HG02852 (cell line): ENCODE data around the gene SYCN.
"Not testable (repeated sequence)": the region's sequence is repeated elsewhere in the genome, so short reads cannot be mapped to it uniquely, and the experiment has no call there.

ENCODE experiments used
- ATAC-seq: cut with Tn5 transposase; IDR thresholded peaks from one replicate; pipeline ENCODE4 v1.9.1; 2021; ENCODE audit warnings: mild to moderate bottlenecking, moderate library complexity; ENCODE audit not compliant: unreplicated experiment

The SYCN gene

DNA sequence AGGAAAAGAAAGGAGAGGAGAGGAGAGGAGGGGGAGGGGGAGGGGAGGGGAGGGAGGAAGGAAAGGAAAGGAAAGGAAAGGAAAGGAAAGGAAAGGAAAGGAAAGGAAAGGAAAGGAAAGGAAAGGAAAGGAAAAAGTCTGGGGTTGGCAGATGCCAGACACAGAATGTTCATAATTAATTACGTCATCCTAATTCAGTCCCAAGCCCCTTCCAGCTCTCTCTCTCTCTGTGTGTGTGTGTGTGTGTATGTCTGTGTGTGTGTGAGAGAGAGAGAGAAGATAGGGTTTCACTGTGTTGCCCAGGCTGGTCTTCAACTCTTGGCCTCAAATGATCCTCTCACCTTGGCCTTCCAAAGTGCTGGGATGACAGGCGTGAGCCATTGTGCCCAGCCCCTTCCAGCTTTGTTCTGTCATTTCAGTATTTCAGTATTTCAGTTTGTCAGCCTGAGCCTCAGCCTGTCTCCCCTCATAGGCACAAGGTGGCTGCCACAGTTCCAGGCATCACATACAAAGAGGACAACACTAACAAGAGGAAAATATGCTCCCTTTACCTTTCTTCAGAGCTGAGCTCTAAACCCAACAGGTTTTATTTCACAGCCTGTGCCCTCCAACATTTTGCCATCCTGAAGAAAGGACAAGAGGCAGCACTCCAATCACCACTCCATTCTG is 26.2 kb upstream of the SYCN start:
- ATAC-seq = no peak

- no peak for ATAC-seq
Measured at GRCh38 chr19:39224910-39225309, 20.8 kb upstream of the SYCN start.

- no peak for ATAC-seq
Measured at GRCh38 chr19:39223703-39224279, 19.7 kb upstream of the SYCN start.

- not testable (repeated sequence) for ATAC-seq
Measured at GRCh38 chr19:39219108-39219507, 15.0 kb upstream of the SYCN start.

- no peak for ATAC-seq
Measured at GRCh38 chr19:39218230-39219007, 14.4 kb upstream of the SYCN start.

- ATAC-seq = no peak
Measured at GRCh38 chr19:39217094-39217493, 13.0 kb upstream of the SYCN start.

GRCh38 chr19:39215323-39215722 is 11.3 kb upstream of the SYCN start:
- not testable (repeated sequence) for ATAC-seq

GRCh38 chr19:39212375-39212742 is 8.3 kb upstream of the SYCN start:
- ATAC-seq = no peak

GRCh38 chr19:39211731-39212374 is 7.8 kb upstream of the SYCN start:
- no peak for ATAC-seq

GRCh38 chr19:39209196-39209595 is 5.1 kb upstream of the SYCN start:
- ATAC-seq = no peak

- no peak for ATAC-seq
Measured at GRCh38 chr19:39208175-39208795, 4.2 kb upstream of the SYCN start.

DNA sequence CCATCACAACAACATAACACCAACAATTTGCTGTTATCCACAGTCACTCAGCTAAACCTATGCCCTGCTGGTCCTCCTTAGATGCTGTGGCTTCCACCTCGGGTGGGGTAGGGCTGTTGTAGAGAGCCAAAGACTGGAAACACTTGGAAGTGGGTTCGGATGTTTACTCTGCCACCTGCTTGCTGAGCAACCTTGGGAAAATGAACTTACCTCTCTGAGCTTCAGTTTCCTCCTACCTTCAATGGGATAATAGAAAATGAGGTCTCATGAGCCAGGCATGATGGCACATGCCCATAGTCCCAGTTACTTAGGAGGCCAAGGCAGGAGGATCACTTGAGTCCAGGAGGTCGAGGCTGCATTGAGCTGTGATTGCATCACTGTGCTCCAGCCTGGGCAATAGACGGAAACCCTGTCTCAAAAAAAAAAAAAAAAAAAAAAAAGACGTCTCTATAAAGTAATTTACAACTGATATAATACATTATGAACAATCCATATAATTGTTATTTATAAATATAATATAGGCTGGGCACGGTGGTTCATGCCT is 3.3 kb upstream of the SYCN start:
- ATAC-seq = no peak

DNA sequence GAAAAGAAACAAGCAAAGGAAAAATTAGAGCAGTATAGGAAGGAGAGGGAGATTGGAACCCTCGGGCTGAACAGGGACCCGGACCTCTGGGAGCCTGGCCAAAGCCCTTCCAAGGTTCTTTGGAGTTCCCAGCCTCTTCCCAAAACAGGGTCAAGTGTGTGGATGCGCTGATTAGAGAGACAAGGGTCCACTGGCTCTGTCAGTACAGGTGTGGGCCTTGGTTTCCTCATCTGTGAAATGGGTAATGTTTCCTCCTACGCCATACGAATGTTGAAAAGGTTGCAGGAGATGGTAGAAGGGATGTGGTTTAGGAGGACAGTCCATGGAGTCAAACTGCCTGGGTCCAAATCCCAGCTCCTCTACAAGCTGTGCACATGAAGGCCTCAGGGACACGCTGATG is 2.1 kb upstream of the SYCN start:
- no peak for ATAC-seq

DNA sequence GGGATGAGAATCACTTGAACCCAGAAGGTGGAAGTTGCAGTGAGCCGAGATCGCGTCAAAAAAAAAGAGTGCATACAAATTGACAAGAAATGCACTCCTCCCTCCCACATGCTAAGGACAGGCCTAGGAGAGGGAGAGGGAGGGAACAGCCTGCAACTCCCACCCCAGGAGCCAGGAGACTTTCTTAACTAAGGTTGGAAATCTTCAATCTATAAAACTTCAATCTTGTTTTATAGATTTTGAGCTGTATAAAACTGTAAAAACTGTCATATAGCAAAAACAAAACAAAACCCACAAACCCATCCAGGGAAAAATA is 1.3 kb upstream of the SYCN start:
- ATAC-seq = no peak

DNA sequence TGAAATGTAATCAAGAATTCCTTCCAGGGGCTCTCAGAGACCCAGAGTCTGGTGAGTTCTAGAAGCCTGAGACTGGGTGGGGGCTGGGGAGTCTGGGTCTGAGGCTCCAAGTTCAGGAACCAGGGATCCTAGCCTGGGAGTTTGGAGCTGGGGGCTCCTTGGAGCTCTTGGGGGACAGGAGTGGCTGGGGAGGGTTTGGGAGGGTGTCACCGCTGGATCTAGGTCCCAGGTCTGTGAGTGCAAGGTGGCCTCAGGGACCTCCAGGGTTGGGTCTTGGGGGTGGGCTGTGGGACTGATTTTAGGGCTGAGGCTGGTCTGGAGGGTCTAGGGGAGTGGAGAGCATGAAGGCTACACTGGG is 1.1 kb downstream of the SYCN start:
- ATAC-seq = no peak

DNA sequence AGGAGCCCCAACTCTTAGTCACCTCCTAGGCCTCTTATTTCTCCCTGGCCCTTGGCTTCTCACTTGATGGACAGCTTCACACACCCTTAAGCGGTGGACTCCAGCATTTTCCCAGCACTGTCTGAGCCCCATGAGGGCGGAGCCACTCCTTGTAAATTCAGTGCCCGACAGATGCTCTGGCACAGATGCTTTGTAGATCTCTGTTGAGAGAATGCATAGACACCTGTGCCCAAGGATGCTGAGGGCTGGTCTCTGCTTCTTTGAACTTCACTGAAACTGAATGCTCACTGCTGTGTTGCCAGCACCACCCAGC is 3.3 kb downstream of the SYCN start:
- ATAC-seq = no peak

GRCh38 chr19:39200066-39200802 is 3.8 kb downstream of the SYCN start:
- no peak for ATAC-seq

DNA sequence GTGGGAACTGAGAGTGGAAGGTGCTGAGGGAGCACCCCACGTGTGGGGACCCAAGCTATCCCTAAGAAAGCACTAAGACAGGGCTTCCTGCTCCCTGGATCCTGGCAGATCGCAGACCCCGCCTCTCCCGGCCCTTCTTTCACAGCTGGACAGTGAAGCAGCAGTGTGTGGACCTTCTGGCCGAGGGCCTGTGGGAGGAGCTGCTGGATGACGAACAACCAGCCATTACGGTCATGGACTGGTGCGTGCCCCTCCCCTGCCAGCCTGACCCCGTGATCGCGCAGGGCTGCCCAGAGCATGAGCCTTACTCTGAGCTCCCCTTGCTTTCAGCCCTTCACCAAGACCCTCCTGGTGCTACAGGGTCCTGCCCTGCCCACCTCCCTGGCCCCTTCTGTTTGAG is 5.0 kb downstream of the SYCN start:
- ATAC-seq = no peak

DNA sequence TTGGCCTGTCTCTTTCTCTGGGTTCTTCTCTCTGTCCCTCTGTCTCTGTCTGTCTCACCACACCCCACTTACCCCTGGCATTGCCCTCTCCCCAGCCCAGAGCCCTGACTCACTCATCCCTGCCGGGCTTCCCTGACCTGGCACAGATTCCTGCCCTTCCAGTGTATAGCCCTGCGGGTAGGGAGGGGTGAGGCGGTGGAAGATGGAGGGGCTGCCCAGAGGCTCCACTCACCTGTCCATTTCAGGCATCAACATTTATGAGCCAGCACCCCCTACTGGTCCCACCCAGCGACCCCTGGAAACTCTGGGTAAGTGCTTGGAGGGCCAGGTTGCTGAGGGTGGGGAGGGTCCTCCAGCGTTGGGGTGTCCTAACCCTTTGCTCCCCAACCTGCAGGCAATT is 6.3 kb downstream of the SYCN start:
- ATAC-seq = no peak

- ATAC-seq = no peak
Measured at GRCh38 chr19:39196860-39197562, 7.1 kb downstream of the SYCN start, which contains the start of gene NCCRP1. Gene NCCRP1, plus strand, starts transcription at chr19:39196964. Its CDS starts 19 bp downstream, at chr19:39196983.
